Measurements from ENCODE around the gene TGFBR1. TPM values are rescaled to one million over a fixed set of nuclear protein-coding genes. Genes with fewer than 3 reads are reported as not detected.

Gene TGFBR1
- total RNA-seq, 4 donors from 2014 or later = 20.2 to 34.3 (median 25.6) TPM

DNA sequence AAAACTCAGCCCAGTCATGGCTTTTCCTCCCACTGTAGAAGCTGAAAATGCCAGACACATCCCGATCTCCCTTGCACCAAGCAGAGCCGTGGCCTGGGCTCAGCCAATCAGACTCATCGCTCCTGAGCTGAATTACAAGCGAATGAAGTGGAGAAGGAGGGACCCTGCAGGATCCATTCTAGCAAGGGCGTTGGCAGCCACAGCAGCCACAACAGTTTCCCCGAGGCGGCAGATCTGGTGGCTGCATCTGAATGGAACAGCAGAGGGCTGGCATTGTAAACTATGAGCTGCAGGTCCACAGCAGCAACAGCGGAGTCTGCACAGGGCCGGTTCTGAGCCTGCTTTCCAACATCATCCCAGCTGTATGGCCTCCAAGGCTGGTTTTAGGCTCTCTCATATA is 93.1 kb downstream of the TGFBR1 start:
- TF ChIP-seq, protein P1, sequence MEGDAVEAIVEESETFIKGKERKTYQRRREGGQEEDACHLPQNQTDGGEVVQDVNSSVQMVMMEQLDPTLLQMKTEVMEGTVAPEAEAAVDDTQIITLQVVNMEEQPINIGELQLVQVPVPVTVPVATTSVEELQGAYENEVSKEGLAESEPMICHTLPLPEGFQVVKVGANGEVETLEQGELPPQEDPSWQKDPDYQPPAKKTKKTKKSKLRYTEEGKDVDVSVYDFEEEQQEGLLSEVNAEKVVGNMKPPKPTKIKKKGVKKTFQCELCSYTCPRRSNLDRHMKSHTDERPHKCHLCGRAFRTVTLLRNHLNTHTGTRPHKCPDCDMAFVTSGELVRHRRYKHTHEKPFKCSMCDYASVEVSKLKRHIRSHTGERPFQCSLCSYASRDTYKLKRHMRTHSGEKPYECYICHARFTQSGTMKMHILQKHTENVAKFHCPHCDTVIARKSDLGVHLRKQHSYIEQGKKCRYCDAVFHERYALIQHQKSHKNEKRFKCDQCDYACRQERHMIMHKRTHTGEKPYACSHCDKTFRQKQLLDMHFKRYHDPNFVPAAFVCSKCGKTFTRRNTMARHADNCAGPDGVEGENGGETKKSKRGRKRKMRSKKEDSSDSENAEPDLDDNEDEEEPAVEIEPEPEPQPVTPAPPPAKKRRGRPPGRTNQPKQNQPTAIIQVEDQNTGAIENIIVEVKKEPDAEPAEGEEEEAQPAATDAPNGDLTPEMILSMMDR (IDR thresholded peaks at IDR 0.05) = no peak
- no peak for TF ChIP-seq POLR2A (IDR thresholded peaks at IDR 0.05)
- Histone ChIP-seq H3K27ac (no peak overlapping the region), H3K4me3 (no peak overlapping the region), H3K4me1 (no peaks in the 10 kb centered on the region), H3K9me3 (no peaks in the 10 kb centered on the region), H3K27me3 (no peaks in the 10 kb centered on the region), H3K36me3 (no peaks in the 10 kb centered on the region)
- no peak for DNase-seq
- WGBS, 2 donors = 49 to 53% methylated on average over 2 to 8 of the region's 9 CpGs
- intact Hi-C loops (cut with DNase I) = no loop called here

DNA sequence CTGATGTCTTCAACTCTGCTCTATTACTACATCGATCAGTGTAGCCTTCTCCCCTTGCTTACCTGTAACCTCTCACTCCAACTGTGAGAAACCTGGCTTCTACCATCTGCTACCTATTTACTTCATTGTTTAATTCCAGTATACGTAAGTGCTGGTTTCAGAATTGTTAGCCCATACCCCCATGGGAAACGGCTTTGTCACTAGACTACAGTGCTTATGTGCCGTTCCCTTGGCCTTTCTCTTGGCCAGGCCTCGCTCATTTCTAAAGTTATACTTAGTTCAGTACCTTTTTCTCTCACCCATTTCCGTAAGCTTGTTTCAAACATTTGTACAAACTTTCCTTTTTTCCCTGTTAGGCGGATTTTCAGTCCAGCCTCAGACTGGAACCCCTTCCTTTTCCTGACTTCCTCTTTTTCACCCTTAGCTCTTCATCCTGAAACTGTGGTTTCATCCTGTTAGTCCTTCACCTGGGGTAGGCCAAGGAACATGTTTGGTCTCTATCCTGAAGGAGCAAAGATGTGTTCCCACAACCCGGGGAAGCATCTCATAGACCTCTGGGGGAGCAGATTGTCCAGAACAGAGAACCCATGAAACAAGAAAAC is 95.1 kb downstream of the TGFBR1 start:
- intact Hi-C loops (cut with DNase I) = no loop called here
- Histone ChIP-seq H3K9me3 (no peaks in the 10 kb centered on the region), H3K36me3 (no peaks in the 10 kb centered on the region), H3K27ac (no peak overlapping the region), H3K4me3 (no peak overlapping the region), H3K4me1 (no peaks in the 10 kb centered on the region), H3K27me3 (no peaks in the 10 kb centered on the region)
- DNase-seq = no peak
- WGBS, 2 donors = 69 to 84% methylated on average over 8 of the region's 8 CpGs
- TF ChIP-seq, protein P1 (IDR thresholded peaks at IDR 0.05) = no peak
- no peak for TF ChIP-seq POLR2A (IDR thresholded peaks at IDR 0.05)

DNA sequence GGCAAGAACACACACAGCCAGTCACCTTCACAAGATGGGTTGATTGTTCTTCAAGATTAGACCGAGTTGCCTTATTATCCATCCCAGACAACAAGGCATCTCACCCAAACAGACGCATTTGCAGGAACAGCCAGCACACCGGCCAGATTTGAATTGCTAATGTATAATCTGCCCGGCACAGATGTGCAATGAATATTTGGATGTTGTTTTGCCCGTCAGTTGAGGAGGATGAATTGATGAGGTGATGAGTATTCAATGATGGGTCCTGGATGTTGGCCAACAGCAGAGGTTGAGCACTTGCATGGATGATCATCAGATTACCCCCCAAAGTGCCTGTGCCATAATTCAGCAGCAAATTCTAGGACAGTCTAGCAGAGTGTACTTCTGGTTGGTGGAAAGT is 96.7 kb downstream of the TGFBR1 start:
- Histone ChIP-seq H3K9me3 (no peaks in the 10 kb centered on the region), H3K4me1 (no peaks in the 10 kb centered on the region), H3K36me3 (no peaks in the 10 kb centered on the region), H3K27me3 (no peaks in the 10 kb centered on the region), H3K4me3 (no peak overlapping the region), H3K27ac (no peak overlapping the region)
- DNase-seq = no peak
- WGBS, 2 donors = 69 to 75% methylated on average over 5 of the region's 5 CpGs
- intact Hi-C loops (cut with DNase I) = no loop called here
- TF ChIP-seq POLR2A (IDR thresholded peaks at IDR 0.05) = no peak
- TF ChIP-seq, protein P1 (IDR thresholded peaks at IDR 0.05) = no peak

Small RNAs within 50 kb of the gene (small RNA-seq; reads per million reads assigned to genes)
- 0 reads per million in 4 donors for gene RN7SL794P
- gene RNA5SP290 = 0 to 0.18 (median 0.14) reads per million in 4 donors

Other genes starting within 250 kb of the TGFBR1 start
- 10 to 100 TPM in 2 of 4 donors, 1 to 10 TPM in 2; 3.4 to 33.2 (median 9.7) TPM for gene COL15A1, start 161.2 kb upstream of the TGFBR1 start, total RNA-seq
- gene ALG2, start 116.8 kb downstream of the TGFBR1 start, total RNA-seq = 10 to 100 TPM; 19.2 to 28.4 (median 25.1) TPM
- 100 to 1,000 TPM in 2 of 4 donors, 10 to 100 TPM in 2; 78.8 to 143 (median 117) TPM for gene SEC61B, start 117.2 kb downstream of the TGFBR1 start, total RNA-seq